Mucosa of gallbladder (tissue), 1 donor: ENCODE data around the gene CCDC92B. TPM values are rescaled to one million over a fixed set of nuclear protein-coding genes. Genes with fewer than 3 reads are reported as not detected.
"Not testable (repeated sequence)": the region's sequence is repeated elsewhere in the genome, so short reads cannot be mapped to it uniquely, and the experiment has no call there.

Source experiments
- DNase-seq: peaks from one replicate; pipeline ENCODE4 v3.0.0-alpha.2; 2020; ENCODE audit warnings: low spot score
- total RNA-seq: library from RNA; stranded (reverse); gene quantifications from one replicate; pipeline ENCODE4 v1.2.1, GENCODE V29; 2021
- donor health status: DM: no; HTN: no; CAD: no.

The CCDC92B gene
- total RNA-seq, 1 donor from 2014 or later, result 0.14 TPM

DNA sequence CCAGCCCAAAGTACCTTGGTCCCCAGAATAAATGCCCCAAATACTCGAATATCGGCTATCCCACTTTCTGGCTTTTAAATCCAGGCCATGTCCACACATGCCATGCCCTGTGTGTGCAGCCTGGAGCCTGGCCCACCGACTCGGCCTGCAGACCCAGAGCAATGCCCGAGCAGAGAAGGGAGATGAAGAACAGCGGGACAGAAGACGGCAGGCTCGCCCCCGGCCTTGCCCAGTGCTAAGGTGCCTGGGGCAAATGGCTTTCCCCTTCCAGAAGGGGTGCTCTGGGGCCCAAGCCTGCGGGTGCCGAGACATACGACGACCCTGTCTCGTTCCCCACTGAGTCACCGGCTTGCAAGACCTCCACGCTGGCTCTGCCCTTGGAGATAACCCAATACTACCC lies 45.8 kb downstream of the CCDC92B start:
- DNase-seq, result no peak

- DNase-seq, result no peak
These were observed 46.3 kb downstream of the CCDC92B start for GRCh38 chr17:2703181-2703580.

- DNase-seq, result no peak
These were observed 47.3 kb downstream of the CCDC92B start for GRCh38 chr17:2701996-2702741.

GRCh38 chr17:2701161-2701995 lies 48.1 kb downstream of the CCDC92B start:
- DNase-seq, result no peak

DNA sequence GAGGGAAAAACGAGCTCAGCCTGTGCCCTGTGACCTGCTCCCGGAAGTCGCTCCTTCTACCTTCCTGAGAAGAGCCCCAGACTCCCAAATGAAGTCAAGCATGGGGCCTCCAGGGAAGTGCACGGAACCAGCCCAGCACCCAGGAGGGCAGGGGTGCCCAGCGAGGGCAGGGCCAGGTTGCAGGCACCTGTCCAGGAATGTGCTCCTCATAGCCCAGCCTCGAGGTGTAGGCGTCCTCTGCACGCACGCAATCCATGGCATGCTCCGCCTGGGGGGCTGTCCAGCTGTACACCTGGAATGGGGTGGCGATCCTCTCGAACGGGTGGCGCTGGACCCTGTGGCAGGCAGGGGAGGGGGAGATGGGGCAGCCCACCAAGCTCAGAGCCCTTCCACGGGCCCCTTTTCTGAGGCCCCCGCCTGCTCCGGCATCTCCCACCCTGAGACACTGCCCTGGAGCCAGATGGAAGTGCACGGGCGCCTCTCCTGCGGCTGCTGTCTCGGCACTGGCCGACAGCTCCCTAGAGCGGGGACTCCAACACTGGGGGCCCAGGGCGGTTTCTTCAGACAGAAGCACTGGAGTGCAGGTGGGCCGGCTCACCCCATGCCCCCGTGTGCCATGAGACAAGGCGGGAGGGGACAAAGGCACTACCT lies 48.8 kb downstream of the CCDC92B start:
- no peak for DNase-seq

DNA sequence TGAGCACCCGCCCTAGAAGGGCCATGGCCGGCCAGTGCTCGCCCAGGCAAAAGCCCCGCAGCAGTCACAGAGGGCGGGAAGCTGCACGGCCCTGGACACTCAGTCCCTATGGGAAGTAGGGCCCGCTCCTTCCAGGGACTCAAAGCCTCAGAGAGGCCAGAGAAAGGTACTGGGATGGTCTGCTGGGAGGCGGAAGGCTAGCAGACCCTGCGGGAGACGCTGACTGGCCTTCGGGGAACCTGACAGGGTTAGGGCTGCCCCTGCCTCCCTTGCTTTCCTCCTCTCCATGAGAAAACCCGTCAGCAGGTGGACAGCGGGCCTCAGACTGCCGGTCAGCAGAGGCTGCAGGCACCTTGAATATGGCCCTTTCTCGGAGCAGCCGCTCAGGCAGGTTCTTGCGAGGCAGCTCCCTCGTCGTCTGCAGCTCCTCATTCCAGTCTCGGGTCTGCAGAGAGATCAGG lies 49.4 kb downstream of the CCDC92B start:
- no peak for DNase-seq

- DNase-seq, result not testable (repeated sequence)
These were observed 50.1 kb downstream of the CCDC92B start for GRCh38 chr17:2699216-2699805.

GRCh38 chr17:2697611-2698162 lies 51.8 kb downstream of the CCDC92B start:
- no peak for DNase-seq

DNA sequence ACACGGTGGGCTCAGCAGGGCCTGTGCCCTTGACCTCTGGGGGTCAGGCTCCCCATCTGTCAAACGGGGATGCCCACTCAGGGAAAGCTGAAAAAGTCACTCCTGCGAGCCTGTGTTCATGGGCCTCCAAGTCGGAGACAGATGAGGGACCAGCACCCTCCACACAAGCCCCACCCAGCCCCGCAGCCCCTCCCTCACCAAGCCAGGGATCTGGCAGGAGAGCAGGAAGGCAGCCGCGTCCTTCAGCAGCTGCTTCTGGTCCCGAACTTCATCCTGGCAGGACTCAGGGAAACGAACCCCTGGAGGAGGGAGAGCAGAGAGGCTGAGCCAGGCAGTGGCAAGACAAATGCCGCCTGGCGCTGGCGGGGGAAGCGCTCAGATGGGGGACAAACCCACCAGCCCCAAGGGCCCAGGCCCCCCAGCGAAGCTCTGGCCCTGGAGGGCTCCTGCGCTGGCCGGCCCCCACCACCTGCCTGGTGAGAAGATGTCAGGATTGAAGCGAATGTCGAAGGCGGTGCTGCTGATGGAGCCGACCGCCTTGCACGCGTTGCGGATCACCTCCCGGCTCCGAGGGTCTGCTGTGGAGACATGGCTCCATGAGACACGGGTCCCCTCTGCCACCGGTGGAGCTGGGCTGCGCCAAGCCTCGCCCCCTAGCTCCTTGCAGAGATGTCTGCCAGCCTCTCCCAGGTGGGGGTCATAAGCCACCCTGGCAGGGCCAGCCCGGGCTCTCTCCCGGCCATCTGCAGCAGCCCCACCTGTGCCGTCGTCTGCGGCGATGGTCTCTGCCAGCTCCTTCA lies 53.3 kb downstream of the CCDC92B start:
- no peak for DNase-seq

DNA sequence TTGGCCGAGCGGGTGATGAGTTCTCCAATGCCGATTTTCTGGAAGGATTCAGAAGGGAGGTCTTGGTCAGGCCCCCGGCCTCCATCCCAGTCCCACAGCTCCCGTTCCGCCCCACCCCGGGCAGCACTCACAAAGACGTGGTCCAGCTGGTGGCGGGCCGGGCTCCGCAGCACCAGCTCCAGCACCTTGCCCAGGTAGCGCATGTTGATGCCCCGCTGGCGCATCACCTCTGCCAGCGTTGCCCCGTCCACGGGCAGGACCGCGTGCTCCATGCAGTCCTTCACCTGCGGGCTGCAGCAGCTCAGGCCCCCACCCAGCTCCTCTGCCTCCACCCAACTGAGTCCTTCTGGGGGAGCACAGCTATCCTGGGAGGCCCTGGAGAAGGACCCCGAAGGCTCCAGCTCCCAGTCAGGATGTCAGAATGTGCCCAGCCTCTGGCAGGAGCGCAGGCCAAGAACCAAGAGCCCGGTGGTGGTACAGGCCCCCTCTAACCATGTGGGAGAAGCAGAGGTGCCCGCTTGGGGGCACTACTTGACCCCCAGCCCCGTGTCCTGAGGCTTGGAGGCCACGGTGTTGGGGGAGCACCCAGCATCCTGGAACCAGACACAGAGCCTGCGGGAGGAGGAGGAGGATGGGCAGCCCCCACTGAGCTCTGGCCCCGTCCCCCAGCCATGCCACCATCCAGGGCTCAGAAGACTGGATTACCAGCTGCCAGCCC lies 54.0 kb downstream of the CCDC92B start:
- DNase-seq, result no peak

- DNase-seq, result no peak
These were observed 54.8 kb downstream of the CCDC92B start for GRCh38 chr17:2694381-2695242.

- DNase-seq, result no peak
These were observed 55.7 kb downstream of the CCDC92B start for GRCh38 chr17:2693561-2694380.

- no peak for DNase-seq
These were observed 56.7 kb downstream of the CCDC92B start for GRCh38 chr17:2692781-2693135.

DNA sequence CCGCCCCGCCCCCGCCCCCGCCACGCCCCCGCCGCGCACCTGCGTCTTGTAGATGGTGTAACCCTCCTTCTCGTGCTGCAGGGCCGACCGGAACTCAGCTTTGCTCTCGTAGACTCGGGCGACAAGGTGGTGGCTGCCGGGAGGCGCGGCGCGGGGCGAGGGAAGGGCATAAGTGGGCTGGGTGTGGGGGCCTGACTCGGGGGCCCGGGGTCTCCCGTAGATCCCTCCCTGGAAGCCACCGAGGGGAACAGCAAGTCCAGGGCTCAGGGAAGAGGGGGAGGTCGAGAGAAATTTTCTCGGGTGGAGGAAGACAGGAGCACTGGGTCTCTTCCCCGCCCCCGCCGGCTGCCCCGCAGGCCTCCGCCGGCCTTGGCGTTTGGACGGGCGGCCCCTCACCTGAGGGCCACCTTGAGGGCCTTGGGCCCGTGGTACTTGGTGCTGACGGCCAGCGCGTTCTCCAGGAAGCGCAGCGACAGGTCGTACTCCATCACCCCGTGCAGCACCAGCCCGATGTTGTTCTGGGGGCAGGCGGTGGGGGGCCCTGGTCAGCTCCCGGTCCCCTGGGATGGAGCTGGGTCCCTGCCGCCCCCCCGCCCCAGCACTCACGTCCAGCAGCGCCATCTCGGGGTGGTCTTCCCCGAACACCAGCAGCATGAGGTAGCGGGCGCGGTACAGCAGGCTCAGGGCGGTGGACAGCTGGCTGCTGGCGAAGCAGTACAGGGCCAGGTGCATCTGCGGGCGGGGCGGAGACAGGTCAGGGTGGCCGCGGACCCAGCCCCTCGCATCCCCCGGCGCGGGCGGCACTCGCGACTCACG lies 57.3 kb downstream of the CCDC92B start:
- DNase-seq, result no peak

DNA sequence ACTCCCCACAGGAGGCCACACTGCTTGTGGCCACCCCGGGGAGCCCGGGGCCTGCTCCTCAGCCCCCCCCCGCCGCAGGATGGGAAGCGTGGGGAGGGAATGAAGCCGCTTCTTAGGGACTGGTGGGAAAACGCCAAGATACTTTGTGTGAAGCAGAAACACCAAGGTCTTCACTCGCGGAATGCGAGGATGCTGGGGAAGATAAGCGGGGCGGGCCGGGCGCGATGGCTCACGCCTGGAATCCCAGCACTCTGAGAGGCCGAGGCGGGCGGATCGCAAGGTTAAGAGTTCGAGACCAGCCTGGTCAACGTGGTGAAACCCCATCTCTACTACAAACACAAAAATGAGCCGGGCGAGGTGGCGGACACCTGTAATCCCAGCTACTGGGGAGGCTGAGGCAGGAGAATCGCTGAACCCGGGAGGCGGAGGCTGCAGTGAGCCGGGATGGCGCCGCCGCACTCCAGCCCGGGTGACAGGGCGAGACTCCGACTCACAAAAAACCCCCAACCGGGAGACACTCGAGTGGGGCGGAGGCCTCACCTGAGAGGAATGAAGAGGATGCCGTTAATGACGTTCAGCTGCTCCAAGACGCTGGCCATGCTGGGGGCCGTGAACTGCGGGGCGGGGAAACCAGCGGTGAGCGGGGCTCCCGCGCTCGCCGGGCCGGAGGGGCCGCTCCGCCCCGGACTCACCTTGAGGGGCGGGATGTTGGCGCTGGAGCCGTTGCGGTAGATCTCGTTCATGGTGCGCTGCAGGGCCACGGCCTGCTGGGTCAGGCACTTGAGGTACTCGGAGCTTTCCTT lies 58.2 kb downstream of the CCDC92B start:
- DNase-seq, result no peak

DNA sequence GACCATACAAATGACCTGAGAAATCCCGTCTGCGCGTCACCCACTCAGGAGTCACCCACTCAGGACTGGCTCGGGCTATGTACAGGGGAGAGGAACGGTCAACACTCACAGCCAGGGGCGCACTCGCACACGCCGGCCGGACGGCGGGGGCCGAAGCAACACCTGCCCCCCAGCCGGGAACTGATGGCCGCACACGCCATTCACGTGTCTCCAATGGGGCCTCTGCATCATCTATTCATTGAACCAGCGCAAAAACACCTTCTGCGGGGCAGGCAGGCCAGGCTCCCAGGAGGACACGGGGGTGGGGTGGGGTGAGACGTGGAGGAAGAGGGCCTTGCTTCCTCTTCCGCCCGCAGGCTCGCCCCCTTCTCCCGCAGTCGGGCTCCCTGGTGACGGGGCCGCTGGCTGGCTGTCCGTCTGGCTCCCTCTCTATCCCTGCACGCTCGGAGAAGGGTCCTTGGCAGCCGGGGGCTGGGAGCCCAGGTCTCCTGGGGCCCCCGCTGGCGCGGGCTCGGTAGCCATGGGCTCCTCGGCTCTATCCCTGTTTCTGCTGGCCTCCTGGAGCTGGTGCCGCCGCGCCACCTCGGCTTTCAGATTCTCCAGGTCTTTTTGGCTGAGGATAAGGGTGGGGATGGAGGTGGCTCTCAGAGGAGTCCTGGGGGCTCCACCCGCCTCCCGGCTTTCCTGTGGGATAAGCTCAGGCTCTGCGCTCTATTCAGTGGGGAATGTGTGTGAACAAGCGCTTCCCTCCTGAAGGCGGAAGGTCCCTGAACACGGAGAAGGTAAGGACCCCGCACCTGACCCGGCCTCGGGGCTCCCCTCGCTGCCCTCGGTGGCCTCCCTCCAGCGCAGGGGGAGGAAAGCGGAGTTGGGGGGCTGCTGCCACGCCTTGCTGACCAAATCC lies 59.0 kb downstream of the CCDC92B start:
- DNase-seq, result no peak
